Neural cell (in vitro differentiated cells): ENCODE measurements around the gene LPAR5. TPM values are rescaled to one million over a fixed set of nuclear protein-coding genes. Genes with fewer than 3 reads are reported as not detected.

Source experiments
- H2AFZ ChIP-seq: fragments of 200-600, 300-800 bp; sonication (generic), shearing (Covaris generic); 2 replicates; pipeline ENCODE4 v1.6.0; 2014; ENCODE audit warnings: low read depth, mild to moderate bottlenecking, antibody characterized with exemption, low read length, moderate library complexity
- H3F3A ChIP-seq: fragments of 200-600 bp; shearing (Covaris generic); 2 replicates; pipeline ENCODE4 v1.6.1; 2016; ENCODE audit warnings: mild to moderate bottlenecking, moderate library complexity, mixed read lengths, antibody characterized with exemption, low read length; ENCODE audit not compliant: insufficient read depth, poor library complexity, severe bottlenecking
- H3K27ac ChIP-seq: fragments of 200-600, 300-800 bp; sonication (generic), shearing (Covaris generic); 2 replicates; pipeline ENCODE4 v1.5.1; 2014; ENCODE audit warnings: mild to moderate bottlenecking, low read length, moderate library complexity
- H3K27me3 ChIP-seq: fragments of 300-800, 200-600 bp; sonication (generic), shearing (Covaris generic); 2 replicates; pipeline ENCODE4 v1.6.0; 2014; ENCODE audit warnings: mild to moderate bottlenecking, low read depth, low read length, moderate library complexity; ENCODE audit not compliant: insufficient read depth
- H3K36me3 ChIP-seq: fragments of 300-800, 200-600 bp; sonication (generic), shearing (Covaris generic); 2 replicates; pipeline ENCODE4 v1.5.1; 2014; ENCODE audit warnings: mild to moderate bottlenecking, antibody characterized with exemption, low read length, moderate library complexity; ENCODE audit not compliant: insufficient read depth
- H3K4me2 ChIP-seq: fragments of 300-800, 200-600 bp; sonication (generic), shearing (Covaris generic); 2 replicates; pipeline ENCODE4 v1.6.0; 2014; ENCODE audit warnings: mild to moderate bottlenecking, low read length
- H3K4me3 ChIP-seq: fragments of 300-800, 200-600 bp; sonication (generic), shearing (Covaris generic); 2 replicates; pipeline ENCODE4 v1.5.1; 2014; ENCODE audit warnings: mild to moderate bottlenecking, low read length, moderate library complexity
- H3K79me2 ChIP-seq: fragments of 200-600 bp; shearing (Covaris generic); replicated peaks from 2 replicates; pipeline ENCODE4 v1.6.0; 2014; ENCODE audit warnings: mild to moderate bottlenecking, low read length, moderate library complexity; ENCODE audit not compliant: insufficient read depth
- H3K9ac ChIP-seq: fragments of 300-800, 200-600 bp; sonication (generic), shearing (Covaris generic); 2 replicates; pipeline ENCODE4 v1.6.1; 2016; ENCODE audit warnings: mild to moderate bottlenecking, low read length, mixed read lengths
- H3K9me2 ChIP-seq: fragments of 200-600 bp; shearing (Covaris generic); 2 replicates; pipeline ENCODE4 v1.6.1; 2016; ENCODE audit warnings: mild to moderate bottlenecking, low read length, mixed read lengths; ENCODE audit not compliant: insufficient read depth
- H3K9me3 ChIP-seq: fragments of 200-600, 300-800 bp; sonication (generic), shearing (Covaris generic); 2 replicates; pipeline ENCODE4 v1.6.1; 2016; ENCODE audit warnings: mild to moderate bottlenecking, mixed run types, low read length, moderate library complexity, mixed read lengths
- H4K20me1 ChIP-seq: fragments of 200-600 bp; shearing (Covaris generic); 2 replicates; pipeline ENCODE4 v1.6.1; 2016; ENCODE audit warnings: mild to moderate bottlenecking, mixed run types; ENCODE audit not compliant: insufficient read depth
- EP300 ChIP-seq: fragments of 450-650 bp; conservative IDR thresholded peaks from 2 replicates; pipeline ENCODE4 v1.6.1; 2014; ENCODE audit warnings: antibody characterized with exemption, mild to moderate bottlenecking, moderate library complexity; ENCODE audit not compliant: poor library complexity, severe bottlenecking
- EZH2 ChIP-seq: fragments of 200-600, 300-800 bp; shearing (Covaris generic), sonication (generic); IDR thresholded peaks from 2 replicates; pipeline ENCODE4 v1.6.1; 2014; ENCODE audit warnings: antibody characterized with exemption, low read length, borderline replicate concordance, mild to moderate bottlenecking; ENCODE audit not compliant: insufficient read depth, poor library complexity, severe bottlenecking
- MXI1 ChIP-seq: fragments of 450-650 bp; conservative IDR thresholded peaks from 2 replicates; pipeline ENCODE4 v1.6.1; 2014; ENCODE audit warnings: antibody characterized with exemption, mild to moderate bottlenecking; ENCODE audit not compliant: poor library complexity, severe bottlenecking
- POLR2AphosphoS5 ChIP-seq: IDR thresholded peaks from 2 replicates; pipeline ENCODE4 v1.6.1; 2012
- RAD21 ChIP-seq: fragments of 450-650 bp; conservative IDR thresholded peaks from 2 replicates; pipeline ENCODE4 v1.6.1; 2014; ENCODE audit warnings: antibody characterized with exemption, mild to moderate bottlenecking, moderate library complexity
- SMC3 ChIP-seq: fragments of 450-650 bp; conservative IDR thresholded peaks from 2 replicates; pipeline ENCODE4 v1.6.1; 2014; ENCODE audit warnings: antibody characterized with exemption, mild to moderate bottlenecking, moderate library complexity; ENCODE audit not compliant: poor library complexity
- TAF1 ChIP-seq: IDR thresholded peaks from 2 replicates; pipeline ENCODE4 v1.6.1; 2012; ENCODE audit warnings: low read depth
- polyA plus RNA-seq: library from polyadenylated mRNA; depleted of rRNA; stranded (reverse); fragments of >200 nt; gene quantifications from 2 replicates; pipeline ENCODE4 v1.2.3, GENCODE V29; 2014
- TF ChIP-seq, protein P1 (sequence below): fragments of 450-650 bp; IDR thresholded peaks from 2 replicates; pipeline ENCODE4 v1.5.1; 2014; ENCODE audit warnings: antibody characterized with exemption, mild to moderate bottlenecking, moderate library complexity; ENCODE audit not compliant: poor library complexity, severe bottlenecking
- TF ChIP-seq, protein P2 (sequence below): IDR thresholded peaks from 2 replicates; pipeline ENCODE4 v1.6.1; 2012; ENCODE audit warnings: borderline replicate concordance

The LPAR5 gene
- polyA plus RNA-seq, 1 donor from 2014 or later: not detected

DNA sequence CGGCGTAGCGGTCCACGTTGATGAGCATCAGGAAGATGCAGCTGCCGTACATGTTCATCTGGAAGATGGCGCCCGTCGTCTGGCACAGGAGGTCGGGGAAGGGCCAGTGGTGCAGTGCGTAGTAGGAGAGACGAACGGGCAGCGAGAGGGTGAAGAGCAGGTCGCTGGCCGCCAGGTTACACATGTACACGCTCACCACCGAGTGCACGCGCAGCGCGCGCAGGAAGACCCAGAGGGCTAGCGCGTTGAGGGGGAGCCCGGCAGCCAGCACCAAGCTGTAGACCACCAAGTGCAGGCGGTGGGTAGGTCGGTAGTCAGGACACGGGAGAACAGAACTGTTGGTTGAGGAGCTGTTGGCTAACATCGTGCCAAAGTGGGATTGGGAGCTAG is 14.9 kb downstream of the LPAR5 start:
- H3K79me2 ChIP-seq: no peaks in the 10 kb centered on the region
- no peak overlapping the region for H3K4me2 ChIP-seq
- no peak overlapping the region for H3K27ac ChIP-seq
- H3K4me3 ChIP-seq: no peak overlapping the region
- no peak overlapping the region for H2AFZ ChIP-seq
- TF ChIP-seq, protein P1, sequence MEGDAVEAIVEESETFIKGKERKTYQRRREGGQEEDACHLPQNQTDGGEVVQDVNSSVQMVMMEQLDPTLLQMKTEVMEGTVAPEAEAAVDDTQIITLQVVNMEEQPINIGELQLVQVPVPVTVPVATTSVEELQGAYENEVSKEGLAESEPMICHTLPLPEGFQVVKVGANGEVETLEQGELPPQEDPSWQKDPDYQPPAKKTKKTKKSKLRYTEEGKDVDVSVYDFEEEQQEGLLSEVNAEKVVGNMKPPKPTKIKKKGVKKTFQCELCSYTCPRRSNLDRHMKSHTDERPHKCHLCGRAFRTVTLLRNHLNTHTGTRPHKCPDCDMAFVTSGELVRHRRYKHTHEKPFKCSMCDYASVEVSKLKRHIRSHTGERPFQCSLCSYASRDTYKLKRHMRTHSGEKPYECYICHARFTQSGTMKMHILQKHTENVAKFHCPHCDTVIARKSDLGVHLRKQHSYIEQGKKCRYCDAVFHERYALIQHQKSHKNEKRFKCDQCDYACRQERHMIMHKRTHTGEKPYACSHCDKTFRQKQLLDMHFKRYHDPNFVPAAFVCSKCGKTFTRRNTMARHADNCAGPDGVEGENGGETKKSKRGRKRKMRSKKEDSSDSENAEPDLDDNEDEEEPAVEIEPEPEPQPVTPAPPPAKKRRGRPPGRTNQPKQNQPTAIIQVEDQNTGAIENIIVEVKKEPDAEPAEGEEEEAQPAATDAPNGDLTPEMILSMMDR: no peak
- TF ChIP-seq EZH2 (no peak), TAF1 (no peak), MXI1 (no peak), SMC3 (no peak)
- TF ChIP-seq, protein P2, sequence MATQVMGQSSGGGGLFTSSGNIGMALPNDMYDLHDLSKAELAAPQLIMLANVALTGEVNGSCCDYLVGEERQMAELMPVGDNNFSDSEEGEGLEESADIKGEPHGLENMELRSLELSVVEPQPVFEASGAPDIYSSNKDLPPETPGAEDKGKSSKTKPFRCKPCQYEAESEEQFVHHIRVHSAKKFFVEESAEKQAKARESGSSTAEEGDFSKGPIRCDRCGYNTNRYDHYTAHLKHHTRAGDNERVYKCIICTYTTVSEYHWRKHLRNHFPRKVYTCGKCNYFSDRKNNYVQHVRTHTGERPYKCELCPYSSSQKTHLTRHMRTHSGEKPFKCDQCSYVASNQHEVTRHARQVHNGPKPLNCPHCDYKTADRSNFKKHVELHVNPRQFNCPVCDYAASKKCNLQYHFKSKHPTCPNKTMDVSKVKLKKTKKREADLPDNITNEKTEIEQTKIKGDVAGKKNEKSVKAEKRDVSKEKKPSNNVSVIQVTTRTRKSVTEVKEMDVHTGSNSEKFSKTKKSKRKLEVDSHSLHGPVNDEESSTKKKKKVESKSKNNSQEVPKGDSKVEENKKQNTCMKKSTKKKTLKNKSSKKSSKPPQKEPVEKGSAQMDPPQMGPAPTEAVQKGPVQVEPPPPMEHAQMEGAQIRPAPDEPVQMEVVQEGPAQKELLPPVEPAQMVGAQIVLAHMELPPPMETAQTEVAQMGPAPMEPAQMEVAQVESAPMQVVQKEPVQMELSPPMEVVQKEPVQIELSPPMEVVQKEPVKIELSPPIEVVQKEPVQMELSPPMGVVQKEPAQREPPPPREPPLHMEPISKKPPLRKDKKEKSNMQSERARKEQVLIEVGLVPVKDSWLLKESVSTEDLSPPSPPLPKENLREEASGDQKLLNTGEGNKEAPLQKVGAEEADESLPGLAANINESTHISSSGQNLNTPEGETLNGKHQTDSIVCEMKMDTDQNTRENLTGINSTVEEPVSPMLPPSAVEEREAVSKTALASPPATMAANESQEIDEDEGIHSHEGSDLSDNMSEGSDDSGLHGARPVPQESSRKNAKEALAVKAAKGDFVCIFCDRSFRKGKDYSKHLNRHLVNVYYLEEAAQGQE: no peak
- H3K9me2 ChIP-seq: no peaks in the 10 kb centered on the region
- peaks cover 6% of the 10 kb centered on the region for H3F3A ChIP-seq
- H3K9me3 ChIP-seq: no peaks in the 10 kb centered on the region
- no peaks in the 10 kb centered on the region for H3K36me3 ChIP-seq
- no peaks in the 10 kb centered on the region for H4K20me1 ChIP-seq
- H3K9ac ChIP-seq: no peak overlapping the region
- H3K27me3 ChIP-seq: no peaks in the 10 kb centered on the region

DNA sequence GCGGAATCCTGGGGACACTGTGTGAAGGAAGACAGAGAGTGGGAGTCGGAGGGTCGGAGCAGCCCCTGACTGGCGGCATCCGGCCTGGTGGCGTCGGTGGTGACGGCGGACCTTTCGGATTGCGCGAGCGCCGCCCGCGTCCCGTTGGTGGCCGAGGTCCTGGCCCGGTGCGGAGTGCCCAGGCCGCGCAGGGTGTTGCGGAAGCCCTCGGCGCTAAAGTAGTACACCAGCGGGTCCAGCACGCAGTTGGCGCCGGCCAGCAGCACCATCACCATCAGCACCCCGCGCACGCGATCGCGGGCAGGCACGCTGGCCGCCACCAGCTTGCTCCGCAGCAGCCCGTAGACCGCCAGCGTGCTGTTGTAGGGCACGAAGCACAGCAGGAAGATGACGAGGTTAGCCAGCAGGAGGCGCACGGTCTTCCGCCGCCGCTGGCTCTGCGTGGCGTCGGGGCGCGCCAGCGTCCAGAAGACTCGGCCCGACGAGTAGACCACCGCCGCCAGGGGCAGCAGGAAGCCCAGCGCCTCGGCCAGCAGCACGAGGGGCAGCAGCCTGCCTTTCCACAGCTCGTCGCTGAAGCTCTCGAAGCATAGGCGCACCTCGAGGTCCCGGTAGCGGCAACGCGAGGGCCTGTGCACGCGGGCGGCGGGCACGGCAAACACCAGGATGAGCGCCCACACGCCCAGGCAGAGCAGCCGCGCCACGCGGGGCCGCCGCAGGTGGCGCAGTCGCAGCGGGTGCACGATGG is 15.4 kb downstream of the LPAR5 start:
- no peaks in the 10 kb centered on the region for H3K36me3 ChIP-seq
- H3K79me2 ChIP-seq: no peaks in the 10 kb centered on the region
- TF ChIP-seq, protein P2: no peak
- no peak for TF ChIP-seq MXI1
- no peak for TF ChIP-seq POLR2AphosphoS5
- no peak for TF ChIP-seq TAF1
- TF ChIP-seq RAD21: no peak
- no peak for TF ChIP-seq EZH2
- no peak for TF ChIP-seq SMC3
- TF ChIP-seq, protein P1: no peak
- no peak for TF ChIP-seq EP300
- no peaks in the 10 kb centered on the region for H3K9me3 ChIP-seq
- H3K4me2 ChIP-seq: no peak overlapping the region
- no peak overlapping the region for H2AFZ ChIP-seq
- no peaks in the 10 kb centered on the region for H3K9me2 ChIP-seq
- no peak overlapping the region for H3K4me3 ChIP-seq
- no peaks in the 10 kb centered on the region for H4K20me1 ChIP-seq
- peaks cover 6% of the 10 kb centered on the region for H3F3A ChIP-seq
- no peaks in the 10 kb centered on the region for H3K27me3 ChIP-seq
- H3K9ac ChIP-seq: no peak overlapping the region
- no peak overlapping the region for H3K27ac ChIP-seq
